Measurements from ENCODE around the gene PLEK.
"Not testable (repeated sequence)": the region's sequence is repeated elsewhere in the genome, so short reads cannot be mapped to it uniquely, and the experiment has no call there.

PLEK gene

DNA sequence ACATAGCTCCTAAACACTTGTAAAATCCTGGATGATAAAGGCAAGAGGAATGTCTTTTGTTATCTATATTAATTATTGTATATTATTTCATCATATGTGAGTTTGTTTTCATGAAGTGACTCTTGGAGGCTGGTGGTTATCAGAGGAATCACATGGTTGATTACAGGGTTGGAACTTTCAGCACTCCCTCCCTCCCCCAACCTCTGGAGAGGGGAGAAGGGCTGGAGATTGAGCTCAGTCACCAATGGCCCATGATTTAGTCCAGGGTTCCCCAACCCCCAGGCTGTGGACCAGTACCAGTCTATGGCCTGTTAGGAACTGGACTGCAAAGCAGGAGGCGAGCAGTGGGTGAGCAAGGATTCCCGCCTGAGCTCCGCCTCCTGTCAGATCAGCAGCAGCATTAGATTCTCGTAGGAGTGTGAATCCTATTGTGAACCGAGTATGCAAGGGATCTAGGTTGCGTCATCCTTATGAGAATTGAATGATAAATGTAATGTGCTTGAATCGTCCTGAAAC, 64.3 kb downstream of the PLEK start:
- peaks cover 7% of the 10 kb centered on the region for H3K4me1 Mint-ChIP-seq
- DNase-seq, result no peak
- peaks cover 6% of the 10 kb centered on the region for H3K27me3 Mint-ChIP-seq
- H3K27ac Mint-ChIP-seq, result no peak overlapping the region
- H3K9me3 Mint-ChIP-seq, result no peaks in the 10 kb centered on the region
- no peak for ATAC-seq
- no peak overlapping the region for H3K4me3 Mint-ChIP-seq

DNA sequence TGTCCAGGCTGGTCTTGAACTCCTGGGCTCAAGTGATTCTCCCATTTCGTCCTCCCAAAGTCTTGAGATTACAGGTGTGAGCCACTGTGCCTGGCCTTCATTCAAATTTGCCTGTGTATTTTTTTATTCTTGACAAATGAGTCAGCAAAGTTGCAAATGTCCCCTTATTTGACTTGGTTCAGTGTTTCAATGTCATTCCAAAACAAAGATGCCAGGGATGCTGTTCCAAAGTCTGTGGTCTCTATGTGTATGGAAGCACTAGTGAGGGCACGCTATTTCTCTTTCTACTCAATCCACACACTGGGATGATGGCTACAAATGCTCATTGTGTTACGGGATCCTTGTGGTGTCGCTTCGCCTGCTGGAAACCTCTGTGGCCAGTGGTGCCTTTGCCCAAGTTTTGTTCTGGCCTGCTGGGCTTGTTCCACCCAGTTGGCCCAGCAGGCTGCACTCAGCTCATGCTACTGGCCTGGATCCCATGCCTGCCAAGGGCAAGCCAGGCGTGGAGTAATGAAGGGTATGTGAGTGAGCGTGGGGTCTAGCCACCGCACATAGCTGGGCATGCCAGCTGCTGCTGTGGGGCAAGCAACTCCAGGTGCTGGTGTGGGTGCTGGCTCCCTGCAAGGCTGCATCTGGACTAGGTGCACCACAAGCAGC, 66.4 kb downstream of the PLEK start:
- no peak for ATAC-seq
- no peak for DNase-seq
- Mint-ChIP-seq H3K27me3 (peaks cover 6% of the 10 kb centered on the region), H3K4me3 (no peak overlapping the region), H3K4me1 (peaks cover 7% of the 10 kb centered on the region), H3K27ac (no peak overlapping the region), H3K9me3 (no peaks in the 10 kb centered on the region)

DNA sequence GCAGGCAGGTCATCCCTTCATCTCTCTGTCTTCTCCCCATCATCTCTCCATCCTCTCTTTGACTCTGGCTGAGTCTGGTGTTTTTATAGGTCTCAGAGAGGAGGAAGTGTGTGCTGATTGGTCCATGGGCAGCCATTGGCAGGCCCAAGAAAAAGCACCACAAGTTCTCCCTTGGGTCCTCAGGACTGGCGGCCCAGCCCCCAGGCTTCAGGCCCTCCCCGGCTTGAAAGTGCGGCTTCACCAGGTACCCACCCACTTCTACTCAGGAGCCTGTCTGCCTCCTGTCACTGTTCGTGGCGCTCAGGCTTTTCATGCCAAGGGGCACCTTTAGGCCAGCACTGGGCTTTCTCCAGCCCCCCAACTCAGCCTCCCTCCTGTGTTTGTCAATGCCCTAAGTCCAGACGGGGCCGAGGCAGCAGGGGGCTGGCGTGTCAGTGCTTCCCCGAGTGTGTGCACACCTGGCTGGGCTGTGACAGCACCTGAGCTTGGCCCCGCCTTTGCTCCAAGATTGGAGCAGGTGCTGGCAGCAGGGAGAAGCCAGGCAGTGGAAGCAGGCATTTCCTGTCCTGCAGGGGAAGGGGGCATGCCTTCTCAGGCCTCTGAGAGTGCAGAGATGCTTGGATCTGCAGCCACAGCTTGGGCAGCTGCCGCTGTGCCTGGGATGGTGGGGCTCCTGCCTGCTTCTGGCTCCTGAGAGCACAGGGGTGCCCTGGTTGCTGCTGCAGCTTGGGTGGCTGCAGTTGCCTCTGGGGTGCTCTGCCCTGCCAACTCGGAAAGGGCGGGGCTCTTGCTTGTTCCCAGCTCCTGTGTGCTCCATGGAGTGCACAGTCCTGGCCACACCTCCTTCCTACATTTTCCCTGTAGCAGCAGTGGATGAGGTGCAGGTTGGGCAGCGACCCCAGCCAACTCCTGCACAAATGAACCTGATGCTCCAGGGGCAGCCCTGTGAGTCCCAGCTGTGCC, 67.9 kb downstream of the PLEK start:
- ATAC-seq, result no peak
- Mint-ChIP-seq H3K9me3 (no peaks in the 10 kb centered on the region), H3K4me1 (no peaks in the 10 kb centered on the region), H3K27me3 (peaks cover 6% of the 10 kb centered on the region), H3K4me3 (no peak overlapping the region), H3K27ac (no peak overlapping the region)
- DNase-seq, result no peak

DNA sequence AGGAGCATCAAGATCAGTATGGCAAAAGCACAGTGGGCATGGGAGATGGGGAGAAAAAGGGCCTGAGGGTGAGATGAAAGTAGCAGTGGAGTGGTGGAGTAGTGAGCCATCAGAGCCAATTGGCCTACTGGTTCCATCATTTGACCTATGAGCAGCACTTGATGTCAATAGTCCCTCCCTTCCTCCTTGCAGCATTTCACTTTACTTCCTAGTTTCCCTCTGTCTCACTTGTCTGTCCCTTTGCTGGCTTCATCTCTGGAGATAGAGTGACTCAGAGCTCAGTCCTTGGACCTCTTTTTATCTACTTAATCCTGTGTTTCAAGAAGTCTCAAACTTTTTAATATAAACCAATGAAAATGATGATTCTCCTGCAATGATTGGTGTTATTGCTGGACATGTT, 69.9 kb downstream of the PLEK start:
- no peak overlapping the region for H3K4me3 Mint-ChIP-seq
- ATAC-seq (no peak), DNase-seq (no peak)
- H3K9me3 Mint-ChIP-seq, result no peaks in the 10 kb centered on the region
- H3K4me1 Mint-ChIP-seq, result peaks cover 13% of the 10 kb centered on the region
- H3K27ac Mint-ChIP-seq, result no peak overlapping the region
- H3K27me3 Mint-ChIP-seq, result peaks cover 3% of the 10 kb centered on the region

GRCh38 chr2:68435615-68436014, 70.5 kb downstream of the PLEK start:
- Mint-ChIP-seq H3K4me3 (no peak overlapping the region), H3K4me1 (peaks cover 19% of the 10 kb centered on the region), H3K27me3 (no peaks in the 10 kb centered on the region), H3K9me3 (no peaks in the 10 kb centered on the region), H3K27ac (no peak overlapping the region)
- no peak for DNase-seq
- no peak for ATAC-seq

GRCh38 chr2:68436270-68436669, 71.2 kb downstream of the PLEK start:
- no peak for DNase-seq
- Mint-ChIP-seq H3K27me3 (no peaks in the 10 kb centered on the region), H3K27ac (no peak overlapping the region), H3K4me3 (no peak overlapping the region), H3K4me1 (peaks cover 26% of the 10 kb centered on the region), H3K9me3 (no peaks in the 10 kb centered on the region)
- no peak for ATAC-seq

- no peaks in the 10 kb centered on the region for H3K27me3 Mint-ChIP-seq
- DNase-seq, result no peak
- no peaks in the 10 kb centered on the region for H3K9me3 Mint-ChIP-seq
- H3K4me3 Mint-ChIP-seq, result no peak overlapping the region
- no peak for ATAC-seq
- H3K27ac Mint-ChIP-seq, result peak overlapping the region in 1 of 2 donors; percentile 94
- H3K4me1 Mint-ChIP-seq, result peaks cover 30% of the 10 kb centered on the region
Observed at GRCh38 chr2:68438455-68439303, 73.6 kb downstream of the PLEK start.

- Mint-ChIP-seq H3K4me1 (peaks cover 30% of the 10 kb centered on the region), H3K27me3 (no peaks in the 10 kb centered on the region), H3K9me3 (no peaks in the 10 kb centered on the region), H3K4me3 (peak overlapping the region; percentile 24 to 43), H3K27ac (peak overlapping the region in 1 of 2 donors; percentile 74)
- peak; percentile 100 for ATAC-seq
- DNase-seq, result peak; percentile 85 to 92
Observed at GRCh38 chr2:68441179-68441993, 76.3 kb downstream of the PLEK start.

- ATAC-seq (no peak), DNase-seq (no peak)
- Mint-ChIP-seq H3K4me3 (no peak overlapping the region), H3K4me1 (peaks cover 30% of the 10 kb centered on the region), H3K27me3 (no peaks in the 10 kb centered on the region), H3K9me3 (no peaks in the 10 kb centered on the region), H3K27ac (no peak overlapping the region)
Observed at GRCh38 chr2:68441994-68442322, 76.9 kb downstream of the PLEK start.

- H3K27ac Mint-ChIP-seq, H3K4me3 Mint-ChIP-seq, DNase-seq, ATAC-seq, H3K4me1 Mint-ChIP-seq, H3K9me3 Mint-ChIP-seq, H3K27me3 Mint-ChIP-seq: not testable (repeated sequence)
Observed at GRCh38 chr2:68446425-68446824, 81.3 kb downstream of the PLEK start.
